ENCODE data around the gene PSME2. TPM values are rescaled to one million over a fixed set of nuclear protein-coding genes. Genes with fewer than 3 reads are reported as not detected.

PSME2 gene
- total RNA-seq, 1 donor from 2014 or later = 26.9 TPM

DNA sequence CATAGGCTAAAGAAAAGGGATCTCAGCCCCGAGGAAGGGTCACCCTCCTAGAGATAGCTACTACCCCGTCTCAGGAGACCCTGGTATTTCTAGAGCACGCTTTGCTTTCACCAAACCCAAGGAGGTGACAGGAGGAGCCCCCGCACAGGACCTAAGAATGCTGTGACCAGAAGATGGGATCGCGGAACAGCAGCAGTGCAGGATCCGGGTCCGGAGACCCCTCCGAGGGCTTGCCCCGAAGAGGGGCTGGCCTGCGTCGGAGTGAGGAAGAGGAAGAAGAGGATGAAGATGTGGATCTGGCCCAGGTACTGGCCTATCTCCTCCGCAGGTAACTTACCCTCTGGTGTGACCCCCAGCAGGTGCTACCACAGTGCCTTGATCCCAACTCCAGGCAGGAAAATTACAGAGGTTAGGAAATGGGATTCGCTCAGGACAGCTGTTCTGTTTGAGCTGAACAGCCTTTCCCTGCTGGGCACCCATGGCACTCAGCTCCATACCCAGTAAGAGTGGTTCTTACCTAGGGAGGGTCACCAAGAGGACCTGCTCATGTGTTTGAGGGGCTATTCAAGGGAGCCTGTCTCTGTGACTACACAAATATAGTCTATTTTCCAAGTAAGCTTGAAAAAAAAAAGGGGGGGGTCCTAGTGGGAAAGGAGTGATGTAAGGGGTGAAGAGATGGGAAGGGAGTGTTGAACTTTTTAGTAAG lies 30.8 kb downstream of the PSME2 start:
- TF ChIP-seq, protein P1, sequence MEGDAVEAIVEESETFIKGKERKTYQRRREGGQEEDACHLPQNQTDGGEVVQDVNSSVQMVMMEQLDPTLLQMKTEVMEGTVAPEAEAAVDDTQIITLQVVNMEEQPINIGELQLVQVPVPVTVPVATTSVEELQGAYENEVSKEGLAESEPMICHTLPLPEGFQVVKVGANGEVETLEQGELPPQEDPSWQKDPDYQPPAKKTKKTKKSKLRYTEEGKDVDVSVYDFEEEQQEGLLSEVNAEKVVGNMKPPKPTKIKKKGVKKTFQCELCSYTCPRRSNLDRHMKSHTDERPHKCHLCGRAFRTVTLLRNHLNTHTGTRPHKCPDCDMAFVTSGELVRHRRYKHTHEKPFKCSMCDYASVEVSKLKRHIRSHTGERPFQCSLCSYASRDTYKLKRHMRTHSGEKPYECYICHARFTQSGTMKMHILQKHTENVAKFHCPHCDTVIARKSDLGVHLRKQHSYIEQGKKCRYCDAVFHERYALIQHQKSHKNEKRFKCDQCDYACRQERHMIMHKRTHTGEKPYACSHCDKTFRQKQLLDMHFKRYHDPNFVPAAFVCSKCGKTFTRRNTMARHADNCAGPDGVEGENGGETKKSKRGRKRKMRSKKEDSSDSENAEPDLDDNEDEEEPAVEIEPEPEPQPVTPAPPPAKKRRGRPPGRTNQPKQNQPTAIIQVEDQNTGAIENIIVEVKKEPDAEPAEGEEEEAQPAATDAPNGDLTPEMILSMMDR (IDR thresholded peaks at IDR 0.05; ENCODE audit: insufficient read depth, low read length, severe bottlenecking) = no peak
- no peaks in the 10 kb centered on the region for H3K27me3 ChIP-seq (ENCODE audit: control insufficient read depth, insufficient read depth, low read length)
- FAIRE-seq (no peak), DNase-seq (ENCODE audit: low read depth) (no peak)
- peaks cover 22% of the 10 kb centered on the region for H3K36me3 ChIP-seq (ENCODE audit: control insufficient read depth, insufficient read depth, low read length)
- H3K4me3 ChIP-seq (ENCODE audit: low read depth, low read length) = peak overlapping the region; percentile 63

DNA sequence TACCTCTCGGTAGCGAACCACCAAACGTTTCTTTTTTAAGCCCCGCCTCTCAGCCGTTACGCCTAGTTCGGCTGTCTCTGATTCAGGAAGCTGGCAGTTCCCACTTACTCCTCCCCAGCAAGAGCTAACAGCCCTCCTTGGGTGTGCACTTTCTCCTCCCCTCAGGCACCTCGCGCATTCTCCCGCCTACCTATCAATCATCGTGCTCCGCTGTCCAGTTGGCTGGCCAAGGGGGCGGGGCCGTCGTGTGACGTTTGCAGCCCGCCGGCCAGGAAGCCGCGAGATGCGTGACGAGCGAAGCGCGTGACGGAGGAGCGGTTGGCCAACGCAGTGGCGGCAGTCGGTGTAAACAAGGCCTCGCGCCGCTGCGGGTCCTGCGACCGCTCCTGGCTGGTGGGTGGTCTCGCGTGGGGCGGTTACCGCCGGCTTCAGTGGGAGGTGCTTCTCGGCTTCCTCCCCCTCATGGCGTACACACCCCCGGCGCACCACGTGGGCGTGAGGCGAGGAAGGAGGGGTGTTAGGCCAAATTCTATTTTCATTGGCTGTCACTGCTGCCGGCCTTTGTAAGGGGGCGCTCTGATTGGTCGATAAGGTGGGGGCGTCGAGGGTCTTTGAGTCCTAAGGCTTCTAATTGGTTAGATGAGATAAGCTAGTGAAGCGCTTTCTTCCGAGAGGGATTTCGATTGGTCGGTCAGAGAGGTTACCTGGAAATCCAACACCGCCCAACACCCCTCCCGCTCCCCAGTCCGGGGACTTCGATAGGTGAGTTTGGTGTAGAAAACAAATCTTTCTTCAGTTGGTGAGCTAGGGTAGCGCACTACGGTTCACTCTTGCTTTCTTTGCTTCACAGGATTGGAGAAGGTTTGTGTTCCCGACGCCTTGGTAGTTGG lies 31.6 kb downstream of the PSME2 start, which contains the start of the genes DCAF11 and NRL:
TSS of gene DCAF11 (plus strand) at position 246 of the 890 bp plus-strand sequence. CDS start 818 bp downstream, outside the sequence.
TSS of gene NRL (minus strand) at position 418 of the 890 bp plus-strand sequence. CDS start 32,101 bp downstream, outside the sequence.
- TF ChIP-seq, protein P1 (IDR thresholded peaks at IDR 0.05; ENCODE audit: insufficient read depth, low read length, severe bottlenecking) = no peak
- peak within 1 kb of the TSS; percentile 63 for H3K4me3 ChIP-seq (ENCODE audit: low read depth, low read length)
- no peaks in the 10 kb centered on the region for H3K27me3 ChIP-seq (ENCODE audit: control insufficient read depth, insufficient read depth, low read length)
- FAIRE-seq = peak; percentile 23
- DNase-seq (ENCODE audit: low read depth) = peak; percentile 99
- peaks cover 18% of the 10 kb centered on the region for H3K36me3 ChIP-seq (ENCODE audit: control insufficient read depth, insufficient read depth, low read length)

DNA sequence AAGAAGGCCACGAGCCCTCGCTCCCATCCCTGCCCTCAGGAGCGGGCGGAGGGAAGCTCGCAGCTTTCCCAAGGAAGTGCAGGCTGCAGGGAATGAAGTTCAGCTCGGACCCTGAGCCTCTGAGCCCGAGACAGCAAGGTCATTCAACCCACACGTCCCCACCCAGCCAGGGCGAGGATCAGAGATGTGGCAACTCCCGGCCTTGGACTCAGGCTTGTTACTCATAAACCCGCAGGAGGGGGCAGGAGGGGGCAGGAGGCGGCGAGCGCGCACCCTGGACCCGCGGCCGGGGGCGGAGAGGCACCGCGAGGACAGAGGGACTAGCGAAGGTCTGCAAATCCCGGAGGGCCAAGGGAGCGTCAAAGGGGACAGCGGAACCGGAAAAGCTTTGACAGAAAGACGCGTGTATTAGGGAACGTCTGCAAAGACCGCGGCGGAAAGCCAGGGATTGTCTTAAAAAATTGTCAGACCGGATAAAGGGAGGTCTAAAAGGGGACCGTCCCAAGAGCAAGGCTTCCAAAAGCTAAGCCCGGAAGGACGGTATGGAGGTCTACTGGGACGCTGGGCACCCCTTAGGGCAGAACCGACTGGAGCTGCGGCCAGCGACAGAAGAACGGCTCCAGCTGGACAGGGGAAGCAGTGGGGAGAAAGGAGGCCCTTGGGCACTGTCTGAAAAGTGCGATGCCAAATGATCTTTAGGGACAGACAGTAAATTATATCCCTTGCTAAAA lies 32.4 kb downstream of the PSME2 start:
- DNase-seq (ENCODE audit: low read depth) (peak; percentile 76), FAIRE-seq (no peak)
- H3K36me3 ChIP-seq (ENCODE audit: control insufficient read depth, insufficient read depth, low read length) = peaks cover 14% of the 10 kb centered on the region
- TF ChIP-seq, protein P1 (IDR thresholded peaks at IDR 0.05; ENCODE audit: insufficient read depth, low read length, severe bottlenecking) = no peak
- no peaks in the 10 kb centered on the region for H3K27me3 ChIP-seq (ENCODE audit: control insufficient read depth, insufficient read depth, low read length)
- peak overlapping the region; percentile 60 for H3K4me3 ChIP-seq (ENCODE audit: low read depth, low read length)

DNA sequence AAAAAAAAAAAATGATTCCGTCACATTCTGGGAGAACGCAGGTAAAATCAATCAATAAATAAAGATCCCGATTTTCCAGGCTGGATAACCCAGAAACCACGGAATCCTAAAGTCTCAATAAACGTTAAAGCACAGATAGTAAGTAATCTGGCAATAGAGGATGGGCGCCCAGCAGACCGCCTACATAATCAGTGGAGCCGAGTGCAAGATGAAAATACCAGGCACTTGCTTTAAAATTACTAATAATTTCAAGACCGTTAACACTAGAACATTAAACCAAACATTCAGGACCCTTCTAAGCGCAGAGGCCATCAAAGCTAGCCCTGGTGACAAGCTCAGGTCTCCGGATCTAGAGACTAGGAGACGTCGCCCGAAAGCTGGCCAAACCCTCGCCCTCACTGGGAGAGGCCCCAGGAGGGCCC lies 33.0 kb downstream of the PSME2 start:
- no peak for FAIRE-seq
- Histone ChIP-seq H3K4me3 (ENCODE audit: low read depth, low read length) (peak overlapping the region; percentile 60), H3K27me3 (ENCODE audit: control insufficient read depth, insufficient read depth, low read length) (no peaks in the 10 kb centered on the region), H3K36me3 (ENCODE audit: control insufficient read depth, insufficient read depth, low read length) (peaks cover 12% of the 10 kb centered on the region)
- TF ChIP-seq, protein P1 (IDR thresholded peaks at IDR 0.05; ENCODE audit: insufficient read depth, low read length, severe bottlenecking) = no peak
- no peak for DNase-seq (ENCODE audit: low read depth)

DNA sequence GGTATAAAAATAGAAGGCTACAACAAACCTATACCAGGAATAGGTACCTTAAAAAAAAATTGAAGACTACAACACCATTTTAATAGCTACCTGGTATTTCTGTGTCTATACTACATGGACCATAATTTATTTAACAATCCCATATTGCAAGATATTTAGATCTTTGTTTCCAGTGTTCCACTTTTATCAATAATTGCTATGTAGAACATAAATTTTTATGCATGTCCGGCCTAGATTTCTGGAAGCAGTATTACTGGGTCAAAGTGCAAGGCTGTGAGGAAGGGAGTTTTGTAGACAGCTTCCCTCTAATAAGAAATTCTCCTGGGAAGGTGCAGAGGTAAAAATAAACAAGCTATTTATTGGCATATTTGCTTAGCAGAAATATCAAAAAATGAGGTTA lies 35.9 kb downstream of the PSME2 start:
- TF ChIP-seq, protein P1 (IDR thresholded peaks at IDR 0.05; ENCODE audit: insufficient read depth, low read length, severe bottlenecking) = no peak
- Histone ChIP-seq H3K36me3 (ENCODE audit: control insufficient read depth, insufficient read depth, low read length) (no peaks in the 10 kb centered on the region), H3K27me3 (ENCODE audit: control insufficient read depth, insufficient read depth, low read length) (no peaks in the 10 kb centered on the region), H3K4me3 (ENCODE audit: low read depth, low read length) (no peak overlapping the region)
- FAIRE-seq (no peak), DNase-seq (ENCODE audit: low read depth) (no peak)

Data from bronchial epithelial cell (primary cell).